Peyer's patch (tissue), 4 donors: ENCODE results near the gene BBLN. TPM values are rescaled to one million over a fixed set of nuclear protein-coding genes. Genes with fewer than 3 reads are reported as not detected.
A peak's percentile ranks its signal among the peaks of the same experiment; 100 is the strongest.

Experiments
- DNase-seq, 3 donors: peaks; one replicate each; pipeline ENCODE4 v3.0.0-alpha.2; 2017 to 2019
- H3K27ac ChIP-seq, 4 donors: fragments of 200-600 bp; sonication (generic); one replicate each; pipeline ENCODE4 v1.5.1; 2016 to 2019
- H3K27me3 ChIP-seq, 2 donors: fragments of 200-600 bp; sonication (generic); one replicate each; pipeline ENCODE4 v1.5.1; 2019
- H3K36me3 ChIP-seq, 3 donors: fragments of 200-600 bp; sonication (generic); one replicate each; pipeline ENCODE4 v1.5.1; 2016 to 2019
- H3K4me1 ChIP-seq, 4 donors: fragments of 200-600 bp; sonication (generic); one replicate each; pipeline ENCODE4 v1.5.1; 2016 to 2019
- H3K4me3 ChIP-seq, 4 donors: fragments of 200-600 bp; sonication (generic); 1 replicate in 3 of 4; 2 replicates in 1 of 4; pipeline ENCODE4 v1.5.1; 2016 to 2019; ENCODE audit warnings: mild to moderate bottlenecking in 1 of 4
- H3K9me3 ChIP-seq, 4 donors: fragments of 200-600 bp; sonication (generic); one replicate each; pipeline ENCODE4 v1.5.1; 2016 to 2019; ENCODE audit warnings: mild to moderate bottlenecking in 1 of 4
- POLR2A ChIP-seq, 2 donors: fragments of 450-650 bp; IDR thresholded peaks; one replicate each; pipeline ENCODE4 v1.5.1; 2017; ENCODE audit warnings: antibody characterized with exemption in 2 of 2, mild to moderate bottlenecking in 2 of 2, moderate library complexity in 2 of 2
- total RNA-seq, 4 donors: library from RNA; depleted of rRNA; stranded (reverse); fragments of >200 nt; gene quantifications; one replicate each; pipeline ENCODE4 v1.1.0, GENCODE V29; 2016
- TF ChIP-seq, protein P1 (sequence below), 6 experiments: fragments of 450-650 bp in 4 of 6; fragments of 200-600 bp in 2 of 6; sonication (generic) in 1 of 6; IDR thresholded peaks; one replicate each; pipeline ENCODE4 v1.5.1; 2017 to 2019; ENCODE audit warnings: antibody characterized with exemption in 6 of 6, mild to moderate bottlenecking in 3 of 6, moderate library complexity in 1 of 6

BBLN gene
- total RNA-seq, 4 donors from 2014 or later: 38.8 to 93.7 (median 70.2) TPM

DNA sequence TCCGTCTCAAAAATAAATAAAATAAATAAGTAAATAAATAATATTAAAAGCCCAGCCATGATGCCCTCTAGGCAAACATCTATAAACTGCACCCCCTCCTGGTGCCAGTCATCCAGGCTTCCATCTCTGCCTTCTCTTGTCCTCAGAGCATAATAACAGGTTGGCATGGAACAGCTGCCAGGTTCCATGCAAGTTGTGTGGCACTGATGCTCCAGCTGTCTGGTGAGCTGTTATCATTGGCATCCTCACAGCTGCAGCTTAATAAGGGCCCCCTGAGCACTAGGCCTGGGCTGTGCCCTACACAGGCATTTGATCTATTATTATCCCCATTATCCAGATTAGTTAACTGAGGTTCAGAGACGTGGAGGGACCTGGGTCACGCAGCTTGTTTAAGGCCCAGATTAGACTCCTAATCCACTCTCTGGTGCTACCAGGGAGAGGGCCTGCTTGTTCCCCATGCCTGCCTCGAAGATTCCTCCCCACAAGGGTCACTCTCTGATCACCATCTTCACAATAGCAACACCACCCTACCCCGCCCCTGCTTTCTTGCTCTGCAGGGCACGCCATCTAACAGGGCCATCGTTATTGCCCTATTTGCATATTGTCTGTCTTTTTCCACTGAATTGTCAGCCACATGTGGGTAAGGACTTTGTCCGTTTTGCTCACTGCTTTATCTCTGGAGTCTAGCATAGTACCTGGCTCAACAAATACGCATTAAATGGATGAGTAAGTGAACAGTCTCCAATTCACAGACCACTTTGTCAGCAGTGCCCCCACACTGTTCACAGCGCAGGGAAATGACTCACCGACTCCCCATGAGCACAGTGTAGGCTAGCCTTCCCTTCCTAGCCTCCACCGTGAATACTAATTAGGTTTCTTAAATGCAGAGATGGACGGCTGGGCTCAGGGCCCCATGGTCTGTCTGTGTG, 41.6 kb downstream of the BBLN start:
- H3K27me3 ChIP-seq: no peaks in the 10 kb centered on the region
- no peak for TF ChIP-seq POLR2A (IDR thresholded peaks at IDR 0.05)
- TF ChIP-seq, protein P1, sequence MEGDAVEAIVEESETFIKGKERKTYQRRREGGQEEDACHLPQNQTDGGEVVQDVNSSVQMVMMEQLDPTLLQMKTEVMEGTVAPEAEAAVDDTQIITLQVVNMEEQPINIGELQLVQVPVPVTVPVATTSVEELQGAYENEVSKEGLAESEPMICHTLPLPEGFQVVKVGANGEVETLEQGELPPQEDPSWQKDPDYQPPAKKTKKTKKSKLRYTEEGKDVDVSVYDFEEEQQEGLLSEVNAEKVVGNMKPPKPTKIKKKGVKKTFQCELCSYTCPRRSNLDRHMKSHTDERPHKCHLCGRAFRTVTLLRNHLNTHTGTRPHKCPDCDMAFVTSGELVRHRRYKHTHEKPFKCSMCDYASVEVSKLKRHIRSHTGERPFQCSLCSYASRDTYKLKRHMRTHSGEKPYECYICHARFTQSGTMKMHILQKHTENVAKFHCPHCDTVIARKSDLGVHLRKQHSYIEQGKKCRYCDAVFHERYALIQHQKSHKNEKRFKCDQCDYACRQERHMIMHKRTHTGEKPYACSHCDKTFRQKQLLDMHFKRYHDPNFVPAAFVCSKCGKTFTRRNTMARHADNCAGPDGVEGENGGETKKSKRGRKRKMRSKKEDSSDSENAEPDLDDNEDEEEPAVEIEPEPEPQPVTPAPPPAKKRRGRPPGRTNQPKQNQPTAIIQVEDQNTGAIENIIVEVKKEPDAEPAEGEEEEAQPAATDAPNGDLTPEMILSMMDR (IDR thresholded peaks at IDR 0.05): no peak
- H3K27ac ChIP-seq: no peak overlapping the region
- no peak overlapping the region for H3K4me3 ChIP-seq
- DNase-seq: no peak
- peaks cover 0 to 17% (median 9%) of the 10 kb centered on the region in 4 donors for H3K4me1 ChIP-seq
- H3K36me3 ChIP-seq: no peaks in the 10 kb centered on the region
- H3K9me3 ChIP-seq: no peaks in the 10 kb centered on the region

DNA sequence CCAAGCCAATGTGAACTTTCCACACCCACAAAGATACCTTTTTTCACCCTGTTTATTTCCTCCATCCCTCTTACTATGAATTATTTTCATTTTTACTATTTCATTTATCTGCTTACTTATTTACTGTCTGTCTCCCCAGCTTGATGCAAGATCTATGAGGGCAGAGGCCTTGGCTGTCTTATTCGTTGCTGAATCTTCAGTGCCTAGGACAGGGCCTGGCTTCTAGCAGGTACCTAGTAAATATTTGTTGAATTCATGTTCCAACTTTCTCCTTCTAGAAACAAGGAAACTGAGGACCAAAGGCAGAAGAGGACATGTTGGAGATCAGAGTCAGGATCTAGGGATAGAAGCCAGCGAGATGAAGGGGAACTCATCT, 42.6 kb downstream of the BBLN start:
- no peak for DNase-seq
- H3K27me3 ChIP-seq: no peaks in the 10 kb centered on the region
- H3K9me3 ChIP-seq: no peaks in the 10 kb centered on the region
- H3K4me3 ChIP-seq: no peak overlapping the region
- peaks cover 0 to 20% (median 9%) of the 10 kb centered on the region in 4 donors for H3K4me1 ChIP-seq
- TF ChIP-seq, protein P1 (IDR thresholded peaks at IDR 0.05): no peak
- no peak for TF ChIP-seq POLR2A (IDR thresholded peaks at IDR 0.05)
- H3K36me3 ChIP-seq: no peaks in the 10 kb centered on the region
- H3K27ac ChIP-seq: peak overlapping the region in 1 of 4 donors; percentile 61

DNA sequence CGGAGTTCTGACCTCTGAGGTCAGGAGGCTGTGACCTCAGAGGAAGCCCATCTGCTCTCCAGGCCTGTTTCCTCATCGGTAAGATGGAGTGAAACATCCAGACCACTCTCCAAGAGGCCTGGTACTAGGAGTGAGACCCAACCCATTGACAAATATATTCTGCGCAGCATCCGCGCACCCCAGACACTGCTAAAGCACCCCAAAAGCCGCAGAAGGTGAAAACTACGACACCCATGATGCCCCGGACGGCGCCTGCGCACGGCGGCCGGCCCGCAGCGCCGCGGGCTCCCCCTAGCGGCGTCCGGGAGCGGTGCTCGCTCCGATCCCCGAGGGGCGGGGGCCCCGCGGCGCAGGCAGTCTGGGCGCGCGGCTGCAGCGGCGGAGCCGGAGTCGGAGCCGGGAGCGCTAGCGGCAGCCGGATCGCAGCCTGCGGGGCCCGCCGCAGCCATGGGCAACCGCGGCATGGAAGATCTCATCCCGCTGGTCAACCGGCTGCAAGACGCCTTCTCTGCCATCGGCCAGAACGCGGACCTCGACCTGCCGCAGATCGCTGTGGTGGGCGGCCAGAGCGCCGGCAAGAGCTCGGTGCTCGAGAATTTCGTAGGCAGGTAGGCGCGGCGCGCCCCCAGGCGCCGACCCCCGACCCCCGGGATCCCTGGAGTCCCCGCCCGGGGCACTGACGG, 43.1 kb downstream of the BBLN start, which contains the start of gene DNM1:
Gene DNM1 (plus strand): TSS at position 356 of the 683 bp plus-strand sequence. CDS start 92 bp downstream, at position 448.
- TF ChIP-seq, protein P1 (IDR thresholded peaks at IDR 0.05): peak; percentile 79 to 99 (median 98)
- TF ChIP-seq POLR2A (IDR thresholded peaks at IDR 0.05): no peak

DNA sequence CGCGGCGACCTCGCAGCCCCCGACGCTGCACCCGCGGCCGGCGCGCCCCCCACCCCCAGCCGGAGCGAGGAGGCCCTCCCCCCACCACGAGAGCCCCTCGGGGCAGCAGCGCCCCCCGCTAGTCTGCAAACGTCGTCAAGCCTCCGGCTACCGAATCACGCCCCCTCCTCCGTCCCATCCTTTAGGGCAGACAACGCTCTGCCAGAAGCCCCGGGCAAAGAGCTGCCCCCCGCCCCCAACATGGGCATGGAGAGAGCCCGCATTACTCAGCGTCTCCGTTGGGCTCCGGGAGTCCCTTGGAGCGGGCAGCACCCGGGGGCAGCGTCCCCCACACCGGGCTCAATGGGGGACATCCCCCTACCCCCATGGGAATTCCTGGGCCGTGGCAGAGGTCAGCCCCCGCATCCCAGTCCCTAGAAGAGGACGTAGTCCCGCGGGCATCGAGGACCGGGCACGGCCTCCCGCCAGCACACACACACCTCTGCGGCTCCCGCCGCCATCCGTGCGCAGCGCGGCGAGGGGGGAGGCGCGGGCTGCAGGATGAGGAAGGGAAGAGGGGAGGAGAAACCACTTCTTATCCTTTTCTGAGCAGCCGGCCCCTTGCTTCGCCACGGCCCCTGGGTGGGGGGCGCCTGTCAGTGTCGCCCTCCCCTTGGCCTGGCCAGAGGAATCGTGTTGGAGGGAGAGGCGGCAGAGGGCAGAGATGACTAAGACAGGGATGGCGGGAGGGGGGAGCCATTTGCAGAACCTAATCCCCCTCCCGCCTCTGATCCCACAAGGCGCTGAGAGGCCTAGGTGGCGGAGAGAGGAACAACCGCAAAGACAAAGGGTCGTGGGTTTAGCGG, 43.9 kb downstream of the BBLN start:
- Histone ChIP-seq H3K4me1 (peaks cover 0 to 20% (median 9%) of the 10 kb centered on the region in 4 donors), H3K9me3 (no peaks in the 10 kb centered on the region), H3K27ac (peak overlapping the region in 2 of 4 donors; percentile 11 to 61), H3K27me3 (no peaks in the 10 kb centered on the region), H3K36me3 (no peaks in the 10 kb centered on the region), H3K4me3 (peak overlapping the region; percentile 54 to 79 (median 73))
- no peak for TF ChIP-seq POLR2A (IDR thresholded peaks at IDR 0.05)
- TF ChIP-seq, protein P1 (IDR thresholded peaks at IDR 0.05): no peak
- peak in 1 of 3 donors; percentile 62 for DNase-seq

More for the DNA sequence above, 43.1 kb downstream of the BBLN start, which contains the start of gene DNM1:
- Histone ChIP-seq H3K9me3 (no peaks in the 10 kb centered on the region), H3K27ac (peak within 1 kb of the TSS in 2 of 4 donors; percentile 11 to 61), H3K36me3 (no peaks in the 10 kb centered on the region), H3K4me1 (peaks cover 0 to 20% (median 9%) of the 10 kb centered on the region in 4 donors), H3K27me3 (no peaks in the 10 kb centered on the region), H3K4me3 (peak within 1 kb of the TSS; percentile 54 to 79 (median 73))
- peak; percentile 40 to 79 (median 75) for DNase-seq

DNA sequence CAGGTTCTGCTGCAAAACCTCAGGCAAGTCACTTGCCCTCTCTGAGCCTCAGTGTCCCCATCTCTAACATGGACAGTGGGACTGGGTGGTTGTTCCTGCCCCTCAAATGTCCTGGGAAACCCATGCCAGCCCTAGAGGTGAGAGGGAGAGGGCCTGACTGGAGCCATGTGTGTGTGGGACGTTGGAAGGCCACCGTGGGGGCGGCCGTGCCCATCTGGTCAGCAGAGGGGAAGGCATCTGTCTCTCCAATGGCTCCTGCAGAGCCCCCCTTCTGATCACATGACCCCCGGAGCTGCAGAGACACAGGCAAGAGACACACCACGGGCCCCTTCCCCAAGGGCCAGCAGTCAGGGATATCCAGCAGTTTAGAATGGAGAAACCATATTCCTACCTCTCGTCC, 44.8 kb downstream of the BBLN start:
- TF ChIP-seq, protein P1 (IDR thresholded peaks at IDR 0.05): no peak
- TF ChIP-seq POLR2A (IDR thresholded peaks at IDR 0.05): no peak
- Histone ChIP-seq H3K4me3 (no peak overlapping the region), H3K9me3 (no peaks in the 10 kb centered on the region), H3K27me3 (no peaks in the 10 kb centered on the region), H3K27ac (no peak overlapping the region), H3K4me1 (peaks cover 0 to 20% (median 9%) of the 10 kb centered on the region in 4 donors), H3K36me3 (no peaks in the 10 kb centered on the region)
- DNase-seq: no peak
